ENCODE results near the gene NTF3.

- TF ChIP-seq CTCF (conservative IDR thresholded peaks at IDR 0.05 in 1 of 2, IDR thresholded peaks at IDR 0.05 in 1 of 2; ENCODE audit: low read depth in 1 of 2, low read length in 2 of 2), result no peak
- no peak for TF ChIP-seq EZH2 (IDR thresholded peaks at IDR 0.05; ENCODE audit: low read length, missing control alignments)
Measured at GRCh38 chr12:5499566-5500330, 67.8 kb downstream of the NTF3 start.
